ENCODE measurements around the gene ASAP3.

The ASAP3 gene

DNA sequence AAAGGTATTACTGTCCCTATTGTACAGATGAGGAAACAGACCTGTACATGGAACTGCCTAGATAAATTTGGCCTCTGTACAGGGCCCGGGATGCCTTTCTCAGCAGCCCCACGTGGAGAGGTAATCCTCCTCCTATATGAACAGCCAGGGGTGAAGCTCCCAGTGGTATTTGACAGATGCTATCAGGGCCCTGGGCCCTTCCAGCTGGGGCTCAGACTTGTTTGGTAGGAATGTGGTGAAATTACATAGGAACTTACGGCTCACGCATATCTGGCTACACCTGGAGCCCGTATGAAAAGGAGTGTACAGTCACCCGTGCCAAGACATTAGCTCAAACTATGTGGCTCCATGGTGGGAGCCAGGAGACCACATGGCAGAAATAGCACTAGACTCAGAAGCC, 34.7 kb downstream of the ASAP3 start:
- no peak for DNase-seq (ENCODE audit: low spot score)

DNA sequence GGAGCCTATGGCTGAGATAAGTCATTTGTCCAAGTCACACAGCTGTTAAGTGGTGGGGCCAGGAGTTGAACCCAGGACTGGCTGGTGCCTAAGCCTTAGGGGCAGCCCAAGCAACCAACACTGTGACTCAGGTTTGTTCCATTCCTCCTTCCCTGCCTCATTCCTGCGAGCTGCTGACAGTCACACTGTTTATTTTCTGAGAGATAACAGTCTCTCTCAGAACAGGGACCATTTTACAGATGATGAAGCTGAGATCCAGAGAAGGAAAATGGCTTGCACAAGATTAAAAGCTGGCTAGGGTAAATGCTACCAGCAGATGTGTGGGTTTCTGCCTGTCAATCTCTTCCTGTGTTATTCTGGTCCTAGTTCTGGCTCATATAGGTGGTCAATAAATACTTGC, 35.1 kb downstream of the ASAP3 start:
- no peak for DNase-seq (ENCODE audit: low spot score)

DNA sequence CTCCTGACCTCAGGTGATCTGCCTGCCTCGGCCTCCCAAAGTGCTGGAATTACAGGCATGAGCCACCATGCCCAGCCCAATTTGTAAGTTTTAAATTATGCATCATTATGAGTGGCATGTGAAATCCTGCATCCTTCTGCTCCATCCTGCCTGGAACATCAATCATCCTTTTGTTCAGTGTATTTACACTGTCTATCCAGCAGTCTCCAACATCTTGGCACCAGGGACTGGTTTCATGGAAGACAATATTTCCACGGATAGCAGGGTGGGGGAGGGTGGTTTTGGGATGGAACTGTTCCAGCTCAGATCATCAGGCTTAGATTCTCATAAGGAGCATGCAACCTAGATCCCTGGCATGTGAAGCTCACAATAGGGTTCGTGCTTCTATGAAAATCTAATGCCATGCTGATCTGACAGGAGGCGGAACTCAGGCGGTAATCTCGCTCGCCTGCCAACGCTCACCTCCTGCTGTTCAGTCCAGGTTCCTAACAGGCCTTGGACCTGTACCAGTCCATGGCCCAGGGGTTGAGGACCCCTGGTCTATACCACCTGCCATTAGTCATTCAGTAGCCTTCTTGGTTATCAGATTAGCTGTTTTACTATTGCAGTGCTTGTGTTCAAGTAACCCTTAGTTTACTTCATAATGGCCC, 37.2 kb downstream of the ASAP3 start:
- DNase-seq (ENCODE audit: low spot score) = peak; percentile 26

DNA sequence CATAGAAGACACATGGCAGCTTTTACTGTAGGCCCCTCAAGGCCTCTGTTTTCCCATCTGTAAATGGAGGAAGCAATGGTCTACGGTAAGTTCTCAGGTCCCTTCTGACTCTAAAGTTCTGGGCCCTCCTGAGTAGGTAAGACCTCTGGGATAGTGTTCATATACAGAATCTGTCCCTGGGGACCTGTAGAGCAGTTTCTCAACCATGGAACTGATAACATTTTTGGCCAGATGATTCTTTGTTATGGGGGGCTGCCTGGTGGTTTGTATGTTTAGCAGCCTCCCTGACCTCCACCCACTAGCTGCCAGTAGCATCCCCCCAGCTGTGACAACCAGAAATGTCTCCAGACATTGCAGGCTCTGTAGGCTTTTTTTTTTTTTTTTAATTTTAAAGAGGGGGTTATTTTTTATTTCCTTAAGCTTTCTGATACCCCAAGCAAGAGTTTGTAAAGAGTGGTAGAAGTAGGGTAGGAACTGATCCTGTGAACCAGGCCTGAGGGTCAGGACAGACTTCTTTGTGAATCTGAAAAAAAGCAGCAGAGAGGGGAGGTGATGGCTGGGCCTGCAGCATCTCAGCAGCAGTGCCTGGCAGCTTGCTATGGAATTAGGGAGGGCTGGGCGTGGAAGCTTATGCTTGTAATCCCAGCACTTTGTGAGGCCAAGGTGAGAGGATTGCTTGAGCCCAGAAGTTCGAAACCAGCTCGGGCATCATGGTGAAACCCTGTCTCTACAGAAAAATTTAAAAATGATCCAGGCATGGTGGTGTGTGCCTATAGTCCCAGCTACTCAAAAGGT, 39.2 kb downstream of the ASAP3 start:
- no peak for DNase-seq (ENCODE audit: low spot score)

DNA sequence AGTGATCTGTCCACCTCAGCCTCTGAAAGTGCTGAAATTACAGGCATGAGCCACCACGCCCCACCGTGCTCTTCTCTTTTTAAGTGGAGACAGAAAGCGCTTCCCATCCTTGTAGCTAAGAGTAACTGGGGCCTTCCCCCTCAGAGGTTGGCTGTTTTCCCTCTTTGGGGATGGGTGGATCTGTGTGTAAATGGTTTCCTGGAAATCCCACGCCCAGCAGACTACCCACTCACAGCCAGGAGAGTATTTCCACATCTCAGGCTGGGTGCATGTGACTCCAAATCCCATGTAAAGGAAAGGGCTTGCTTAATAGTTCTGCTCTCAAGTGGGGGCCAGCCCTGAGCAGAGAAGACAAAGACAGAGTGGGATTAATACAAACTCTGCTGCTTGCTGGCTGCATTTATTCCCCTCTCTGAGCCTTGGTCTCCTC, 39.9 kb downstream of the ASAP3 start:
- no peak for DNase-seq (ENCODE audit: low spot score)

DNA sequence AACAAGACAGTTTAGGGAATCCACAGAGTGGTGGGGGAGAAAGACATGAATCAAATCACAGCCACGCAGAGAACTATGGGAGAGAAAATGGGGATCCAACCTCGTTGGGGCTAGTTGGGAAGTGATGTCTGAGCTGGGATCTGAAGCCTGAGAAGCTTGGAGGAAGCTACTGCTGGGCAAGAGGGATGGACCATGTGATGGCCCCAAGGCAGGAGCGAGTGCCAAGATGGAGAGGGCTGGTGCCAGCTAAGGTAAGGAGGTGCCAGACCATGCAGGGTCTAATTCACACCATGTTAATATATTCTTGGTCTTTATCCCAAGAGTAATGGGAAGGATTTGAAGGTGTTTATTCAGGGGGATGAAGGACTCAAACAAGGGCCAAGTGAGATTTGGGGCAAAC, 41.2 kb downstream of the ASAP3 start:
- DNase-seq (ENCODE audit: low spot score) = no peak

DNA sequence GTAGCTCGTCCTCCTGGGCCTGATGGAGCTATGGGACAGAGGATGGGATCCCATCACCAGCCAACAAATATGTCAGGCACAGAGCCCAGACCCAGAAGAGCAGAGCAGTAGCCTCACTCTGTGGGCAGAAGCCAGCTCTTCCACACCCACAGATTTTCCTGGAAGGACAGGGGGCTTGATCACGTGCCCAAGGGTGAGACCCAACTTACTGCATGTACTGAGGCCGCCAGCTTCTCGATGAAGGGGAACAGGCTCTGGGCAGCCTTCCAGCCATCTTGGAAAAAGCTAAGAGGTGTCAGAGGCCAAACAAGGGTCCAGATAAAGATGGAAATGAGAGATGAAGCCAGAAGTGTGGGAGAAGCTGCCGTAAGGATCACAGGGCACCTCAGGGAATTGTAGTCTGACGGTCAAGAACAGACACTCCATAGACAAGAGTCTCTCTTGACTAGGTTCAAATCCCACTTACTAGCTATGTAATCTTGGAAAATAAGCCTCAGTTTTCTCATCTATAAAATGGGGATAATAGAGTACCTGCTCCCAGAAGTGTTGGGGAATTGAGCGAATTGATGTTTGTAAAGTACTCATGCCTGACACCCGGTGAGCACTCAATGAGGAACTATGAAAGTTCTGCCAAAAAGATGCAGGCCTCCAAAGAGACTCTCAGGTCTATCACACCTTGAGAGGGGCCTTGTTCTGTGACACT, 42.4 kb downstream of the ASAP3 start:
- DNase-seq (ENCODE audit: low spot score) = no peak

DNA sequence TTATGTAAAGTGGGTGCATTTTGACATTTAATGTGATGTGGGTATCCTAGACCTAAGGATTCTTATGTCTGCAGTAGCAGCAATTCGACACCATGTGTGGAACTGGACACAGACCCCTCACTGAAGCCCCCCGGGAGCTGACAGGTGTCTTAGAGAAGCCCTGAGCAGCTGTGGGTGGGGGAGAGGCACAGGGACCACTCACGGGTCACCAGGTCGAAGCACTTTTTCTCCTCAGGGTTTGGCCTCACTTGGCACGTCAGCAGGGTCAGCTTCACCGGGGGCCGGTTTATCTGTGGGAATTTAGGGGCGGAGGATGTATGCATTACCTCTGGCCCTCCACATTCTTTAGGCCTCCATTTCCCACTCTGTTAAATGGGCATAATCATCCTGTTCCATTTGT, 45.4 kb downstream of the ASAP3 start:
- DNase-seq (ENCODE audit: low spot score) = no peak

DNA sequence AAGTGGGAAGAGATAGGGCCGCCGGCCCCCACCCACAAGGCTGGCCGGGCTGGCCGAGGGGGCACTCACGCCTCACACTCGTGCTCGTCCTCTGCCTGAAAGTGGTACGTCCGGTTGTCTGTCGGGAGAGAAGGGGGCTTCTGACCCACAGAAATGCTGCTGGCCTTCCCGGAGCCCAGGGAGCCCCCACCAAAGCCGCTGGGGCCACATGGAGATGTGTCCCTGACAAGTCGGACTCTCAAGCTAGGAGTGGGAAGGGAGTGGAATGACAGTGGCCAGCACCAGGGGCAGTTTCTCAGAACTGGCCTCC, 46.7 kb downstream of the ASAP3 start:
- no peak for DNase-seq (ENCODE audit: low spot score)

DNA sequence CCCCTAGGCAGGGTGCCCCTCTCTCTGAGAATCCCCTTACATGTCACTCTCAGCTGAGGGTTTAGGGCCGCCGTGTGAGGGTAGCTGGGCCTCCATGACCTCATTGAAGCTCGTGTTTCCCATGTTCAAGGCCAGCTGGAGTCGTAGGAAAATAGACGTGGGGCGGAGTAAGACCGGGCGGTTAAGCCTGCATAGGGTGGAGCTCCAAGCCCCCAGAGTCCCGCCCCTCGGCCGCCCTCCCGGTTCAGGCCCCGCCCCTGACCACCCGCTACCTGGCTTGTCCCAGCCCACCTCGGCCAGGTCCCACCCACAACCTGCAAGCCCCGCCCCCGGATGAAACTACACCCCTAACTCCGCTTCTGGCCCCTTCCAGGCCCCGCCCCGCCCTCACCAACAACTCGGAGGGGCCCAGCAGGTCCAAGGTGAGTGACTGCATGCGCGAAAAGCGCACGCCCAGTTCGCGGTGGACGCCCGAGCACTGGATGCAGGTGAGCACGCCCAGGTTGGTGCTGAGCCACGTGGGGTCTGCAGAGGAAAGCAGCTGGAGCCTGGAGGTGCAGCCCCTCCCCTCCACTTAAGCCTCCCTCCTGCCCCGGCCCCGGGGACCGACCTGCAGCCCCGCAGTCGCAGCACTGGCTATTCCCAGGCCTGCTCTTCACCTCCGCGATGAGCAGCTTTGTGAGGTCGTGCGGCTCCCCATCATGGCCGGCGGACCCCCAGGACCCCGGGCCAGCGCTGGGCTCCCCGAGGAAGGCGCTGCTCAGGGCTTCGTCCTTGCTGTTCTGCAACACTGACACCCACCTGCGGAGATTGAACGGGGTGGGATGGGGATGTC, 47.2 kb downstream of the ASAP3 start:
- DNase-seq (ENCODE audit: low spot score) = no peak

DNA sequence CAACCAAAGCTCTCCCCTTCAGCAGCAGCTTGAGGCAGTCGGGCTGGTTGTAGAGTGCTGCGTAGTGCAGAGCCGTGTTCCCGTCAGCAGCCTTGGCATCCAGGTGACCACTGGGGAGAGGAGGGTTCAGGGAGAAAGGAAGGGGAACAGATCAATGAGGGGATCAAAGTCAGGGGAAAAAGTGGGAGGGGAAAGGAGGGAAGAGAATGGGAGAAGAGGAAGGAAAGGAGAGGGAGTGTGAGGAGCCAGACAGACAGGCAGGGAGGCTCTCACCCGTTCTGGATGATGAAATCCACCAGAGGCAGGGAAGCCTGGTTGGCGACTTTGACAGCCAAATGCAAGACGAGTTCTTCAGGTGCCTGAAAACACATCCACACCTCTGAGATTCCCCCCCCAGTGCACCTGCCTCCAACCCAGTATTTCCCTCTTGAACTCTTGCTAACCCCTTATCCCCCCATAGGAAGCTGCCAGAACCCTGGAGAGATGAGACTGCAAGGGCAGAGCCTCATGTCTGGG, 49.7 kb downstream of the ASAP3 start:
- DNase-seq (ENCODE audit: low spot score) = no peak

DNA sequence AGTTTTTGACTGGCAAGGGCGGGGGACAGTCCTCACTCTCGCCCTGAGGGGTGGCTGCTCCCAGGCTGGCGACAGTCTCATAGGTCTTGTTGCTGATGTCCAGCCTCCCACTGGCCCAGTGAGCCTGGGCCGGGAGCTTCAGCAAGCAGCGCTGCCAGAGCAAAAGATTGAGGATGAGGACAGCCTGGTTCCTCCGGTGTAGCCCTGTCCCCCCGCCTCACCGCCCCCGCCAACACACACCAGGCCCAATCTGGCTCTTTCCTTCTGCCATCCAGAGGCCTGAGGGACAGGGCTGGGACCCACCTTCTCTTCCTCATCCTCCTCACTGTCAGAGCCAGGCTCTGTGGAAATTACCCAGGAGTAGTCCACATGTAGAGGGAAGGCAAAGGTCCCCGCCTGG, 50.9 kb downstream of the ASAP3 start:
- no peak for DNase-seq (ENCODE audit: low spot score)

DNA sequence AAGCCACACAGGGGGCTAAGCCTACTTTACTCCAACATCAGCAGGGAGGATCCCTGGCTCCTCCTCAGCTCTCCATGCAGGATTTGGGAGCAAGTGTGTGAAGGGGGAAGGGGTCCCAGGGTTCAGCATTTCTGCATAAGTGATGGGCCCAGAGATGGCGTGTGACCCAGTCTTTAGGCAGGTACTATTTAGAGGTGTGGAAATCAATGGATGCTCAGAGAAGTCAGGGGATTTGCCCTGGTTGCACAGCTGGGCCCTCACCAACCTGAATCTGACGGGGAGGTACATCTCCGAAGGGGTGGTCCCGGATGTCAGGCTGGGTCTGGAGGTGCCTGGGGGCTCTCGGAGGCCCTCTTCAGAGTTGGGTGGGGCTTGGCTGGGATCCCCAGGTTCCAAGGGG, 52.5 kb downstream of the ASAP3 start:
- DNase-seq (ENCODE audit: low spot score) = no peak

DNA sequence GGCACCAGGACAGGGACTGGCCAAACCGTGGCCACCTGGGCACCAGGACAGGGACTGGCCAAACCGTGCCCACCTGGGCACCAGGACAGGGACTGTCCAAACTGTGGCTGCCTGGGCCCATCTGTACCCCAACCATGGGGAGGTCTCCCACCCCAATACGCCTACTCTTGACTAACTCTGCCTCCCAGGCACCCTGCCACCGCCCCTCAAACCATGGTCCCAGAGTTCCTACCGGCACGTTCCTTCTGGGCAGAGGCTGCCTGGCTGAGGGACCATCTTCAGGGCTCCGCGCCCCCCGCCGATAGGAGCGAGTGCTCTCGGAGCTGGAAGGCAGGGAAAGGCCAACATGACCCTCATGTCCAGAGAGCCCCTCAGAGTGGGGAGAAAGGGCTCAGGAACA, 53.2 kb downstream of the ASAP3 start:
- DNase-seq (ENCODE audit: low spot score) = no peak

DNA sequence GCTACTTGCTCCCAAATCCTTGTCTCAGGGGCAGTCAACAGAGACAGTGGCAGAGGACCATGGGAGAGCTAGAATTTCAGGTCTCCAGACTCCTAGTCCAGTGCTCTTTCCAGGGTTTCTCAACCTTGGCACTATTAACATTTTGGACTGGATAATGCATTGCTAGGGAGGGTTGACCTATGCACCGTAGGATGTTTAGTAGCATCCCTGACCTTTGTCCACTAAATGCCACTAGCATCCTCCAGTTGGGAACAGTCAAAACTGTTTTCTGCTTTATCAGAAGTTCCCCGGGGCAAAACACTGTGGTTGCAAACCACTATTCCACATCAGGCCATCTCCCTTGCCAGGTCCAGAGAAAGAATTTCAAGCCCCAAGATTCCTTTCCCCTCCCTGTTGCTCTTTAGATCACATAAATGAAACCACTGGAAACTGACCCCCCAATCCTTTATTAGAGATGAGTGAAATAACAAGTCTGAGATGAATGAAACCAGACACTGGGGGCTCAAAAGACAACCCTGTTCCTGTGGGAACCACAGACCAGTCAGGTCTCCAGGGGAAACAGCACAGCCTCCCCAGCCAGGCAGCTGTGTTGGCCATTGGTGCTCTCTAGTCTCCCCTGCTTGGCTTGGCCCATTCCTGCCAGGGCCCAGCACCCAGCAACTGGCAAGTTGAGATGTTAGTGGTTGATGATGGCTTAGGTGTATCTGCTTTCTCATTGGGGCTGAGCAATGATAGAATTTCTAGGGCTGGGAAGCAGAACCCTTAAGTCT, 55.7 kb downstream of the ASAP3 start:
- DNase-seq (ENCODE audit: low spot score) = no peak

DNA sequence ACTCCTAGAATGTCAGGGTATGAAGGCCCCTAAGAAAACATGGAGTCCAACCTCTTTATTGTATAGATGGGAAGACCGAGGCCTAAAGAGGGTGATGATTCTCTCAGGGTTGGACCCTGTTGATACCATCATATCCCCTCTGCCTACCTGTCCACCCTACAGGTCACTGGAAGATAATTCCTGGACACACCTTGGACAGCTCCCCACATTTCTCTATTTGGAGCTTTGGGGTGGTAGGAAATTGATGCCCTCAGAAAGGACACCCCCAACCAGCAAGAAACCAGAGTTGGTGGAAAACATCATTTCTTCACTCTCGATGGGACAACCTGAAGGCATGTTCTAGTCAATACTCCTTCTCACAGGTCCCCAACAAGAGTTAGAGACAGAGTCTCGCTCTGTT, 56.4 kb downstream of the ASAP3 start:
- DNase-seq (ENCODE audit: low spot score) = no peak

DNA sequence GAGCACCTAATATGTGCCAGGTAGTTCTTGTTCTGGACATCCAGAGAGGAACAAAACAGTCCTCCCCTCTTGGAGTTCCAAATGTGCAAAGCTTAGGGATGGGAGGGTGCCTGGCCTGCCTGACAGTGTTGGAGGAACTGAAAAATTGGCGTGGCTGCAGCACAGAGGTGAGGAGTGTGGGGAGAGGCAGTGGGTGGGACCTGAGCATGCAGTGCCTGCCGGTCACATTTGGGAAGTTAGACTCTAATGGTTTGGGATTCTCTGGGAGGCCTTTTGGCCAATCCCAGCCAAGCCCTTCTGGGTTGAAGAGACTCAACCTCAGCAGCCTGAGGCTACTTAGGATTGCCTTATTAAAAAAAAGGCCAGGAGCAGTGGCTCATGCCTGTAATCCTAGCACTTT, 57.2 kb downstream of the ASAP3 start:
- DNase-seq (ENCODE audit: low spot score) = no peak

DNA sequence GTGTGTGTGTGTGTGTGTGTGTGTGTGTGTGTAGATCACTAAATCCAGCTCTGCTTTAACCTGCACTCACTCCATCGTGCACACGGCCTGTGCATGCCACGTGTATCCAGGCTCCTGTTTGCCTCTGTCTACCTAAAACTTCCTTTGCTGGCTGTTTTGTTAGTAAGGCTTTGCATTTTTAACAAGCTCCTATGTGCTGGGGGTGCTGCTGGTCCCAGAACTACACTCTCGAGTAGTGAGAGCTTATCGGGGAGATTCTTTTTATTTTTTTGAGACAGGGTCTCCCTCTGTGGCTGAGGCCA, 58.8 kb downstream of the ASAP3 start:
- DNase-seq (ENCODE audit: low spot score) = no peak

DNA sequence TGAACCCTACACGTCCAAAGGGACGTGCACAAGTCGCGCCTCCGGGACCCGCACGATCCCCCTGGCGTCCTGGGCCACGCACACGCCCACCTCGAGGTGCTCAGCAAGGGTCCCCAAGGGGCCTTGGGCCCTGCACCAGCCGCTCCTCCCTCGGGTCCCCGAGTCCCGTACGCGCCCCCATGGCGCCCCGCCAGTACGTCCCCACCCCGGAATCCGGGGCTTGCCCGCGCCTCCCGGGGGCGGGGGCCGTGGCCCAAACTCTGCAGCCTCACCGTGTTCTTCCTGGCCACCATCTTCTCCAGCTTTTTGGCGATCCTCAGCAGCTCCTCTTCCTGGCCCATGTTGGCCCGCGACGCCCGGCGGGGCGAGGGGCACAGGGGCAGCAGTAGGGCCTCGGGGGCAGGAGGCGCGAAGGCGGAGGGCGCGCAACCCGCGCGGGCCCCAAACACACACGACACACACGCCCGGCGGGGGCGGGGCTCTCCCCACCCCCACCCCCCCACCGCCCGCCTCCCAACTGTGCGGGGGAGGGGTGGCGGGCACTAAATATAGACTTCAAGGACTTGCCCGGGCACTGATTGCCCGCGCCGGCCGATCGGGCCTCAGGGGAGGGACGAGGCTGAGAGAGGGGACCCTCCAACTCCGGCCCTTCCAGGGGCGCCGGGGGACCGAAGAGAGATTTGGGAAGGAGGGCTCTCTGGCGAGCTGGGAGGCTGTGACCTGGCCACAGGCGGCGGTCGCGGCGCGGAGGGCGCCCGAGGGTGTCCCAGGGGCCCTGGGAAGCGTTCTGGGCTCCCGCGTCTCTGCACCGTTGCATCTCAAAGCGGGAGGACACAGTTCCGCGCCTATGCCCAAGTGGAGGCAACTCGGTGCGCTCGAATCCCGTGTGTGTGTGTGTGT, 59.4 kb downstream of the ASAP3 start, which contains the start of gene TCEA3:
Gene TCEA3, minus strand, starts transcription at position 456 of the 900 bp plus-strand sequence. Its CDS starts 115 bp downstream, at position 341.
- no peak for DNase-seq (ENCODE audit: low spot score)
